SK-N-SH treated with all-trans-retinoic acid at 6 μM for 48 hours (cell line): Measurements from ENCODE around the gene EIF5.

Experiments used
- ATAC-seq: fragments of 200-7000 bp; cut with Tn5 transposase; 3 replicates; pipeline ENCODE4 v1.9.1; 2020; ENCODE audit warnings: mild to moderate bottlenecking, moderate library complexity
- ARNTL ChIP-seq: fragments of 450-650 bp; formaldehyde crosslinking; IDR thresholded peaks from 2 replicates; pipeline ENCODE4 v1.5.0; 2020; ENCODE audit warnings: low read depth, mild to moderate bottlenecking, moderate library complexity, borderline replicate concordance
- BACH2 ChIP-seq: fragments of 250-450 bp; sonication (Bioruptor Pico); IDR thresholded peaks from 2 replicates; pipeline ENCODE4 v1.9.0; 2021; ENCODE audit warnings: mild to moderate bottlenecking, borderline replicate concordance
- CSDC2 ChIP-seq: fragments of 250-450 bp; sonication (Bioruptor Pico); IDR thresholded peaks from 2 replicates; pipeline ENCODE4 v1.5.0; 2020; ENCODE audit warnings: mild to moderate bottlenecking, moderate library complexity
- ESRRG ChIP-seq: fragments of 250-450 bp; sonication (Bioruptor Pico); IDR thresholded peaks from 2 replicates; pipeline ENCODE4 v1.6.1; 2021; ENCODE audit warnings: mild to moderate bottlenecking
- GLIS3 ChIP-seq: fragments of 250-450 bp; sonication (Bioruptor Pico); IDR thresholded peaks from 2 replicates; pipeline ENCODE4 v1.5.0; 2020; ENCODE audit warnings: mild to moderate bottlenecking, moderate library complexity
- ISL1 ChIP-seq: fragments of 250-450 bp; sonication (Bioruptor Pico); IDR thresholded peaks from 2 replicates; pipeline ENCODE4 v2.1.2; 2022; ENCODE audit warnings: mild to moderate bottlenecking, moderate library complexity
- OSR1 ChIP-seq: fragments of 250-450 bp; sonication (Bioruptor Pico); IDR thresholded peaks from 2 replicates; pipeline ENCODE4 v1.8.0; 2022; ENCODE audit warnings: moderate library complexity, mild to moderate bottlenecking, inconsistent platforms
- SNAI2 ChIP-seq: fragments of 250-450 bp; sonication (Bioruptor Pico); IDR thresholded peaks from 2 replicates; pipeline ENCODE4 v1.5.0; 2020; ENCODE audit warnings: mild to moderate bottlenecking, moderate library complexity
- TCF4 ChIP-seq: fragments of 250-450 bp; sonication (Bioruptor Pico); IDR thresholded peaks from 2 replicates; pipeline ENCODE4 v1.8.0; 2021; ENCODE audit warnings: mild to moderate bottlenecking, moderate library complexity, borderline replicate concordance
- TOX ChIP-seq: fragments of 250-450 bp; sonication (Bioruptor Pico); IDR thresholded peaks from 2 replicates; pipeline ENCODE4 v1.8.0; 2021; ENCODE audit warnings: mild to moderate bottlenecking, moderate library complexity, borderline replicate concordance
- ZC3H10 ChIP-seq: fragments of 250-450 bp; sonication (Bioruptor Pico); IDR thresholded peaks from 2 replicates; pipeline ENCODE4 v1.5.1; 2021; ENCODE audit warnings: mild to moderate bottlenecking, moderate library complexity
- ZFP3 ChIP-seq: fragments of 250-450 bp; sonication (Bioruptor Pico); IDR thresholded peaks from 2 replicates; pipeline ENCODE4 v1.5.0; 2020; ENCODE audit warnings: mild to moderate bottlenecking, moderate library complexity
- ZFP30 ChIP-seq: fragments of 450-650 bp; formaldehyde crosslinking; IDR thresholded peaks from 2 replicates; pipeline ENCODE4 v1.5.0; 2022; ENCODE audit warnings: mild to moderate bottlenecking, moderate library complexity
- ZNF565 ChIP-seq: fragments of 450-650 bp; formaldehyde crosslinking; conservative IDR thresholded peaks from 2 replicates; pipeline ENCODE4 v1.5.0; 2020; ENCODE audit warnings: low read depth, mild to moderate bottlenecking, moderate library complexity
- ZNF70 ChIP-seq: fragments of 450-650 bp; formaldehyde crosslinking; IDR thresholded peaks from 2 replicates; pipeline ENCODE4 v1.5.0; 2020; ENCODE audit warnings: mild to moderate bottlenecking, moderate library complexity
- ZNF8 ChIP-seq: fragments of 450-650 bp; formaldehyde crosslinking; IDR thresholded peaks from 2 replicates; pipeline ENCODE4 v1.5.0; 2020; ENCODE audit warnings: mild to moderate bottlenecking, moderate library complexity
- TF ChIP-seq, protein P1 (sequence below): fragments of 250-450 bp; sonication (Bioruptor Pico); IDR thresholded peaks from 2 replicates; pipeline ENCODE4 v1.8.0; 2020; ENCODE audit warnings: mild to moderate bottlenecking, moderate library complexity, borderline replicate concordance
- TF ChIP-seq, protein P2 (sequence below): fragments of 250-450 bp; sonication (Bioruptor Pico); IDR thresholded peaks from 2 replicates; pipeline ENCODE4 v1.5.0; 2020; ENCODE audit warnings: mild to moderate bottlenecking, moderate library complexity
- TF ChIP-seq, protein P3 (sequence below): fragments of 250-450 bp; sonication (Bioruptor Pico); IDR thresholded peaks from 2 replicates; pipeline ENCODE4 v1.5.1; 2020; ENCODE audit warnings: low read depth, mild to moderate bottlenecking, moderate library complexity
- TF ChIP-seq, protein P4 (sequence below): fragments of 250-450 bp; sonication (Bioruptor Pico); IDR thresholded peaks from 2 replicates; pipeline ENCODE4 v1.8.0; 2021; ENCODE audit warnings: low read depth, mild to moderate bottlenecking, moderate library complexity, borderline replicate concordance
- TF ChIP-seq, protein P5 (sequence below): fragments of 250-450 bp; sonication (Bioruptor Pico); IDR thresholded peaks from 2 replicates; pipeline ENCODE4 v1.5.1; 2021; ENCODE audit warnings: mild to moderate bottlenecking, moderate library complexity

The EIF5 gene

DNA sequence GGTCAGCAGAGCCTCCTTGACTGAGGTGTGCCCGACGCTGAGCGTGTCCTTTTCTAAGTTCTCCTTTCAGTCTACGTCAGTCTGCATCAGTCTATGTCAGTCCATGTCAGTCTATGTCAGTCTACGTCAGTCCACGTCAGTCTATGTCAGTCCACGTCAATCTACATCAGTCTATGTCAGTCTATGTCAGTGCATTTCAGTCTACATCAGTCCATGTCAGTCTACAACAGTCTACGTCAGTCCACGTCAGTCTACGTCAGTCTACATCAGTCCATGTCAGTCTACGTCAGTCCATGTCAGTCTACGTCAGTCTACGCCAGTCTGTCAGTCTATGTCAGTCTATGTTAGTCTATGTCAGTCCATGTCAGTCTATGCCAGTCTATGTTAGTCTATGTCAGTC is 15.9 kb downstream of the EIF5 start:
- no peak for ATAC-seq
- TF ChIP-seq, protein P1, sequence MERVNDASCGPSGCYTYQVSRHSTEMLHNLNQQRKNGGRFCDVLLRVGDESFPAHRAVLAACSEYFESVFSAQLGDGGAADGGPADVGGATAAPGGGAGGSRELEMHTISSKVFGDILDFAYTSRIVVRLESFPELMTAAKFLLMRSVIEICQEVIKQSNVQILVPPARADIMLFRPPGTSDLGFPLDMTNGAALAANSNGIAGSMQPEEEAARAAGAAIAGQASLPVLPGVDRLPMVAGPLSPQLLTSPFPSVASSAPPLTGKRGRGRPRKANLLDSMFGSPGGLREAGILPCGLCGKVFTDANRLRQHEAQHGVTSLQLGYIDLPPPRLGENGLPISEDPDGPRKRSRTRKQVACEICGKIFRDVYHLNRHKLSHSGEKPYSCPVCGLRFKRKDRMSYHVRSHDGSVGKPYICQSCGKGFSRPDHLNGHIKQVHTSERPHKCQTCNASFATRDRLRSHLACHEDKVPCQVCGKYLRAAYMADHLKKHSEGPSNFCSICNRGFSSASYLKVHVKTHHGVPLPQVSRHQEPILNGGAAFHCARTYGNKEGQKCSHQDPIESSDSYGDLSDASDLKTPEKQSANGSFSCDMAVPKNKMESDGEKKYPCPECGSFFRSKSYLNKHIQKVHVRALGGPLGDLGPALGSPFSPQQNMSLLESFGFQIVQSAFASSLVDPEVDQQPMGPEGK: no peak
- TF ChIP-seq OSR1 (CRISPR knock-in tag) (no peak), ZFP3 (CRISPR knock-in tag) (no peak), ZNF565 (no peak), SNAI2 (no peak), BACH2 (CRISPR knock-in tag) (no peak)
- TF ChIP-seq, protein P2, sequence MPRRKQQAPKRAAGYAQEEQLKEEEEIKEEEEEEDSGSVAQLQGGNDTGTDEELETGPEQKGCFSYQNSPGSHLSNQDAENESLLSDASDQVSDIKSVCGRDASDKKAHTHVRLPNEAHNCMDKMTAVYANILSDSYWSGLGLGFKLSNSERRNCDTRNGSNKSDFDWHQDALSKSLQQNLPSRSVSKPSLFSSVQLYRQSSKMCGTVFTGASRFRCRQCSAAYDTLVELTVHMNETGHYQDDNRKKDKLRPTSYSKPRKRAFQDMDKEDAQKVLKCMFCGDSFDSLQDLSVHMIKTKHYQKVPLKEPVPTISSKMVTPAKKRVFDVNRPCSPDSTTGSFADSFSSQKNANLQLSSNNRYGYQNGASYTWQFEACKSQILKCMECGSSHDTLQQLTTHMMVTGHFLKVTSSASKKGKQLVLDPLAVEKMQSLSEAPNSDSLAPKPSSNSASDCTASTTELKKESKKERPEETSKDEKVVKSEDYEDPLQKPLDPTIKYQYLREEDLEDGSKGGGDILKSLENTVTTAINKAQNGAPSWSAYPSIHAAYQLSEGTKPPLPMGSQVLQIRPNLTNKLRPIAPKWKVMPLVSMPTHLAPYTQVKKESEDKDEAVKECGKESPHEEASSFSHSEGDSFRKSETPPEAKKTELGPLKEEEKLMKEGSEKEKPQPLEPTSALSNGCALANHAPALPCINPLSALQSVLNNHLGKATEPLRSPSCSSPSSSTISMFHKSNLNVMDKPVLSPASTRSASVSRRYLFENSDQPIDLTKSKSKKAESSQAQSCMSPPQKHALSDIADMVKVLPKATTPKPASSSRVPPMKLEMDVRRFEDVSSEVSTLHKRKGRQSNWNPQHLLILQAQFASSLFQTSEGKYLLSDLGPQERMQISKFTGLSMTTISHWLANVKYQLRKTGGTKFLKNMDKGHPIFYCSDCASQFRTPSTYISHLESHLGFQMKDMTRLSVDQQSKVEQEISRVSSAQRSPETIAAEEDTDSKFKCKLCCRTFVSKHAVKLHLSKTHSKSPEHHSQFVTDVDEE (CRISPR knock-in tag): no peak

DNA sequence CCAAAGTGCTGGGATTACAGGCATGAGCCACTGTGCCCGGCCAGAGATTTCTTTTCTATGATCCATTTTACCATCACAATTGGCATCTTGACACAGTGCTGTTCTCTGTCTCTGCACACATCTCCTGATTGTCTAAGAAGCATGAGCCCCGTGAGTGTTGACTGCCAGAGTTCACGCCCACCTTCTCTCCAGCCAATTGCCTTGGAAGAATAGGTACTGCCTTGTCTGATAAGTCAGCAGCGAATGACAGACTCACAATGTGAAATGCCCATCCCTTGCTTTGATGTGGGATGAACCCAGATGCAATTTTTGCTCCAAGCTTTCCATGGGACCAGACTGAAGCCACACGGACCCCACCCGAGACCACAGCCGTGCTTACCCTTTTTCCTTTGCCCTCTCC is 19.3 kb downstream of the EIF5 start:
- TF ChIP-seq ZNF565 (no peak), GLIS3 (CRISPR knock-in tag) (no peak), TOX (CRISPR knock-in tag) (no peak), ZNF8 (CRISPR knock-in tag) (no peak), ARNTL (CRISPR knock-in tag) (no peak), OSR1 (CRISPR knock-in tag) (no peak), ZC3H10 (no peak), ISL1 (CRISPR knock-in tag) (no peak), ZNF70 (no peak), ZFP30 (no peak), SNAI2 (no peak), BACH2 (CRISPR knock-in tag) (no peak)
- TF ChIP-seq, protein P3, sequence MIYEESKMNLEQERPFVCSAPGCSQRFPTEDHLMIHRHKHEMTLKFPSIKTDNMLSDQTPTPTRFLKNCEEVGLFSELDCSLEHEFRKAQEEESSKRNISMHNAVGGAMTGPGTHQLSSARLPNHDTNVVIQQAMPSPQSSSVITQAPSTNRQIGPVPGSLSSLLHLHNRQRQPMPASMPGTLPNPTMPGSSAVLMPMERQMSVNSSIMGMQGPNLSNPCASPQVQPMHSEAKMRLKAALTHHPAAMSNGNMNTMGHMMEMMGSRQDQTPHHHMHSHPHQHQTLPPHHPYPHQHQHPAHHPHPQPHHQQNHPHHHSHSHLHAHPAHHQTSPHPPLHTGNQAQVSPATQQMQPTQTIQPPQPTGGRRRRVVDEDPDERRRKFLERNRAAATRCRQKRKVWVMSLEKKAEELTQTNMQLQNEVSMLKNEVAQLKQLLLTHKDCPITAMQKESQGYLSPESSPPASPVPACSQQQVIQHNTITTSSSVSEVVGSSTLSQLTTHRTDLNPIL (CRISPR knock-in tag): no peak
- TF ChIP-seq, protein P2 (CRISPR knock-in tag): no peak
- TF ChIP-seq, protein P4, sequence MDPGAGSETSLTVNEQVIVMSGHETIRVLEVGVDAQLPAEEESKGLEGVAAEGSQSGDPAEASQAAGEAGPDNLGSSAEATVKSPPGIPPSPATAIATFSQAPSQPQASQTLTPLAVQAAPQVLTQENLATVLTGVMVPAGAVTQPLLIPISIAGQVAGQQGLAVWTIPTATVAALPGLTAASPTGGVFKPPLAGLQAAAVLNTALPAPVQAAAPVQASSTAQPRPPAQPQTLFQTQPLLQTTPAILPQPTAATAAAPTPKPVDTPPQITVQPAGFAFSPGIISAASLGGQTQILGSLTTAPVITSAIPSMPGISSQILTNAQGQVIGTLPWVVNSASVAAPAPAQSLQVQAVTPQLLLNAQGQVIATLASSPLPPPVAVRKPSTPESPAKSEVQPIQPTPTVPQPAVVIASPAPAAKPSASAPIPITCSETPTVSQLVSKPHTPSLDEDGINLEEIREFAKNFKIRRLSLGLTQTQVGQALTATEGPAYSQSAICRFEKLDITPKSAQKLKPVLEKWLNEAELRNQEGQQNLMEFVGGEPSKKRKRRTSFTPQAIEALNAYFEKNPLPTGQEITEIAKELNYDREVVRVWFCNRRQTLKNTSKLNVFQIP: no peak
- no peak for ATAC-seq

DNA sequence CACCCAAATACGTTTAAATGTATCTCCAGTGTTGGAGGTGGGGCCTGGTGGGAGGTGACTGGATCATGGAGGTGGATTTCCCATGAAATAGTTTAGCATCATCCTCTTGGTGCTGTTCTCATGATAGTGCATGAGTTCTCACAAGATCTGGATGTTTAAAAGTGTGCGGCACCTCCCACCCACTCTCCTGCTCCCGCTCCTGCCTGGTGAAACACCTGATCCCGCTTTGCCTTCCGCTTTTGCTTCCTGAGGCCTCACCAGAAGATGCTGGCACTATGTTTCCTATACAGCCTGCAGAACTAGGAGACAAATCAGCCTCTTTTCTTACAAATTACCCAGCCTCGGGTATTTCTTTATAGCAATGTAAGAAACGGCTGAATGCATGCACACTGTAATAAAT is 20.1 kb downstream of the EIF5 start:
- ATAC-seq: no peak
- no peak for TF ChIP-seq TOX (CRISPR knock-in tag)
- TF ChIP-seq ESRRG (CRISPR knock-in tag): no peak
- TF ChIP-seq CSDC2 (CRISPR knock-in tag): no peak
- TF ChIP-seq, protein P2 (CRISPR knock-in tag): no peak
- TF ChIP-seq ZFP3 (CRISPR knock-in tag): no peak
- TF ChIP-seq, protein P5, sequence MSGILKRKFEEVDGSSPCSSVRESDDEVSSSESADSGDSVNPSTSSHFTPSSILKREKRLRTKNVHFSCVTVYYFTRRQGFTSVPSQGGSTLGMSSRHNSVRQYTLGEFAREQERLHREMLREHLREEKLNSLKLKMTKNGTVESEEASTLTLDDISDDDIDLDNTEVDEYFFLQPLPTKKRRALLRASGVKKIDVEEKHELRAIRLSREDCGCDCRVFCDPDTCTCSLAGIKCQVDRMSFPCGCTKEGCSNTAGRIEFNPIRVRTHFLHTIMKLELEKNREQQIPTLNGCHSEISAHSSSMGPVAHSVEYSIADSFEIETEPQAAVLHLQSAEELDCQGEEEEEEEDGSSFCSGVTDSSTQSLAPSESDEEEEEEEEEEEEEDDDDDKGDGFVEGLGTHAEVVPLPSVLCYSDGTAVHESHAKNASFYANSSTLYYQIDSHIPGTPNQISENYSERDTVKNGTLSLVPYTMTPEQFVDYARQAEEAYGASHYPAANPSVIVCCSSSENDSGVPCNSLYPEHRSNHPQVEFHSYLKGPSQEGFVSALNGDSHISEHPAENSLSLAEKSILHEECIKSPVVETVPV (CRISPR knock-in tag): no peak
- no peak for TF ChIP-seq SNAI2
- no peak for TF ChIP-seq ZC3H10
- TF ChIP-seq ZNF70: no peak
- TF ChIP-seq ZNF8 (CRISPR knock-in tag): no peak
- TF ChIP-seq TCF4 (CRISPR knock-in tag): no peak
